SU-DHL-6 (cell line): ENCODE measurements around the gene FERMT2.

Experiments used
- H2AFZ ChIP-seq: fragments of 200-600 bp; sonication (generic); 2 replicates; pipeline ENCODE4 v1.6.1; 2014; ENCODE audit warnings: low read depth, mild to moderate bottlenecking, moderate library complexity, mixed read lengths, antibody characterized with exemption, low read length; ENCODE audit not compliant: severe bottlenecking
- H3F3A ChIP-seq: fragments of 200-600 bp; shearing (Covaris generic); 2 replicates; pipeline ENCODE4 v1.6.0; 2016; ENCODE audit warnings: antibody characterized with exemption, mild to moderate bottlenecking; ENCODE audit not compliant: insufficient read depth
- H3K27ac ChIP-seq: fragments of 200-600 bp; sonication (generic); 2 replicates; pipeline ENCODE4 v1.5.1; 2016; ENCODE audit warnings: low read depth, mild to moderate bottlenecking, low read length, moderate library complexity, mixed read lengths
- H3K27me3 ChIP-seq: fragments of 200-600 bp; sonication (generic), shearing (Covaris generic); 2 replicates; pipeline ENCODE4 v1.6.0; 2014; ENCODE audit warnings: mild to moderate bottlenecking, low read length
- H3K36me3 ChIP-seq: fragments of 200-600 bp; sonication (generic); 2 replicates; pipeline ENCODE4 v1.6.1; 2014; ENCODE audit warnings: mild to moderate bottlenecking, low read length, mixed read lengths
- H3K4me2 ChIP-seq: fragments of 300-600, 200-600 bp; shearing (Covaris generic), sonication (generic); 2 replicates; pipeline ENCODE4 v1.6.0; 2014; ENCODE audit warnings: low read length, low read depth, mild to moderate bottlenecking; ENCODE audit not compliant: poor library complexity, severe bottlenecking
- H3K4me3 ChIP-seq: fragments of 200-600 bp; sonication (generic); 2 replicates; pipeline ENCODE4 v1.5.1; 2014; ENCODE audit warnings: antibody characterized with exemption, low read length, mild to moderate bottlenecking, mixed read lengths; ENCODE audit not compliant: insufficient read depth, poor library complexity, severe bottlenecking
- H3K79me2 ChIP-seq: fragments of 200-600 bp; sonication (generic); 2 replicates; pipeline ENCODE4 v1.6.1; 2014; ENCODE audit warnings: mild to moderate bottlenecking, low read length, moderate library complexity; ENCODE audit not compliant: insufficient read depth
- H3K9ac ChIP-seq: fragments of 200-600 bp; sonication (generic); 2 replicates; pipeline ENCODE4 v1.7.0; 2014; ENCODE audit warnings: mild to moderate bottlenecking, low read length
- H3K9me2 ChIP-seq: fragments of 200-600 bp; sonication (generic); replicated peaks from 2 replicates; pipeline ENCODE4 v1.6.1; 2014; ENCODE audit warnings: low read length; ENCODE audit not compliant: insufficient read depth
- H3K9me3 ChIP-seq: fragments of 200-600 bp; sonication (generic); 2 replicates; pipeline ENCODE4 v1.6.1; 2014; ENCODE audit warnings: low read length, mixed read lengths; ENCODE audit not compliant: insufficient read depth
- H4K20me1 ChIP-seq: fragments of 200-600 bp; sonication (generic); 2 replicates; pipeline ENCODE4 v1.6.1; 2014; ENCODE audit warnings: low read depth, mild to moderate bottlenecking, antibody characterized with exemption, low read length, moderate library complexity, mixed read lengths
- CTCF ChIP-seq: fragments of 200-600 bp; sonication (generic); IDR thresholded peaks from one replicate; pipeline ENCODE4 v1.5.1; 2017; ENCODE audit warnings: antibody characterized with exemption, mild to moderate bottlenecking, low read length, moderate library complexity; ENCODE audit not compliant: insufficient read depth, poor library complexity, severe bottlenecking
- EZH2phosphoT487 ChIP-seq: fragments of 200-600 bp; sonication (generic), shearing (Covaris generic); conservative IDR thresholded peaks from 2 replicates; pipeline ENCODE4 v1.6.1; 2018; ENCODE audit warnings: mild to moderate bottlenecking, antibody characterized with exemption, low read length, moderate library complexity, mixed read lengths

FERMT2 gene

GRCh38 chr14:52926953-52927352, 23.9 kb downstream of the FERMT2 start:
- no peaks in the 10 kb centered on the region for H3K9me2 ChIP-seq
- no peaks in the 10 kb centered on the region for H4K20me1 ChIP-seq
- H3F3A ChIP-seq: no peaks in the 10 kb centered on the region
- no peak overlapping the region for H3K4me2 ChIP-seq
- no peak overlapping the region for H3K27ac ChIP-seq
- H3K9me3 ChIP-seq: no peaks in the 10 kb centered on the region
- no peaks in the 10 kb centered on the region for H3K79me2 ChIP-seq
- H3K4me3 ChIP-seq: no peak overlapping the region
- H2AFZ ChIP-seq: no peak overlapping the region
- H3K36me3 ChIP-seq: no peaks in the 10 kb centered on the region
- TF ChIP-seq EZH2phosphoT487 (no peak), CTCF (no peak)
- no peaks in the 10 kb centered on the region for H3K27me3 ChIP-seq
- no peak overlapping the region for H3K9ac ChIP-seq

GRCh38 chr14:52923902-52924575, 26.8 kb downstream of the FERMT2 start:
- H3K9me2 ChIP-seq: no peaks in the 10 kb centered on the region
- no peaks in the 10 kb centered on the region for H3K27me3 ChIP-seq
- H3K27ac ChIP-seq: no peak overlapping the region
- no peak overlapping the region for H3K9ac ChIP-seq
- TF ChIP-seq CTCF: no peak
- TF ChIP-seq EZH2phosphoT487: no peak
- H3K79me2 ChIP-seq: no peaks in the 10 kb centered on the region
- no peaks in the 10 kb centered on the region for H3K36me3 ChIP-seq
- no peak overlapping the region for H3K4me2 ChIP-seq
- no peak overlapping the region for H2AFZ ChIP-seq
- H3F3A ChIP-seq: no peaks in the 10 kb centered on the region
- H4K20me1 ChIP-seq: no peaks in the 10 kb centered on the region
- H3K4me3 ChIP-seq: no peak overlapping the region
- H3K9me3 ChIP-seq: no peaks in the 10 kb centered on the region

GRCh38 chr14:52922656-52923055, 28.2 kb downstream of the FERMT2 start:
- H3K9me2 ChIP-seq: no peaks in the 10 kb centered on the region
- no peaks in the 10 kb centered on the region for H3K36me3 ChIP-seq
- H3K27me3 ChIP-seq: no peaks in the 10 kb centered on the region
- H3K4me3 ChIP-seq: no peak overlapping the region
- TF ChIP-seq EZH2phosphoT487 (no peak), CTCF (no peak)
- no peaks in the 10 kb centered on the region for H3K79me2 ChIP-seq
- H3F3A ChIP-seq: no peaks in the 10 kb centered on the region
- H3K9ac ChIP-seq: no peak overlapping the region
- no peaks in the 10 kb centered on the region for H4K20me1 ChIP-seq
- no peak overlapping the region for H2AFZ ChIP-seq
- H3K4me2 ChIP-seq: no peak overlapping the region
- no peak overlapping the region for H3K27ac ChIP-seq
- no peaks in the 10 kb centered on the region for H3K9me3 ChIP-seq
